ENCODE data around the gene LRFN4.

Gene LRFN4

DNA sequence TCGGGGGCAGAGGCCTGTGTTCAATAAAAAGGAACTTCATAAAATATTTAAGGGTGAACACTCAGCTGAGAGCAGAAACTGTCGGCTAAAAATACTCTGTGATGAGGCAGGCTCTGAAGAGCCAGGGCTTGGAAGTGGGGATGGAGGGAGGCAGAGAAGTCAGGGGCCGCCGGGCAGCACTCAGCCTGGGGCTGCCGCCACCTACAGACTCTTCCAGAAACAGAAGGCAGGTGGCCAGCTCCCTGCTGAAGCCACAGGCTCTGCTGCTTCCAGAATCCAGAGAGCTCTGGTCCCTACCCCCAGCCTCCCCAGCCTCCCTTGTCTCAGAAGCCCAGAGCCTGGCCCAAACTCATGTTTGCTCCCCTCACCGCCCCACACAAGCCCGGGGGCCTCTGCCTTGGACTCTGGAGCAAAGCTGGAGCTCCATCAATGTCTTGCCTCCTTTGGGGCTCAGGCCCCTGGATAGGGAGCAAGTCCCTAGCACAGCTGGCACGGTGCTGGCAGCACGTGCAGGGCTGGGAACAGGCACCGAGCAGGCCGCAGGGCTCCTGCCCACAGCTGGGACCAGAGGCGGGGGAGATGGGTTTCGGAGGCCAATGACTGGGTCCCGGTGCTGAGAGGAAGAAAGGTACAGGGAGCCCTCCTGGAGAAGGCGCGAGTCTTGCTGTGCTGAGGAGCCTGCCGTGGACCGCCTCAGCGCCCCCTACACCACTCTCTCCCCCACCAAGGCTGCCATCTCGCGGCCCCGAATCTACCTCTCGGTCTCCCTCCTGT lies 8.2 kb downstream of the LRFN4 start:
- POLR2A ChIA-PET, result no interaction called here
- no peak for DNase-seq (ENCODE audit: low read depth, low spot score)
- TF ChIP-seq, protein P1, sequence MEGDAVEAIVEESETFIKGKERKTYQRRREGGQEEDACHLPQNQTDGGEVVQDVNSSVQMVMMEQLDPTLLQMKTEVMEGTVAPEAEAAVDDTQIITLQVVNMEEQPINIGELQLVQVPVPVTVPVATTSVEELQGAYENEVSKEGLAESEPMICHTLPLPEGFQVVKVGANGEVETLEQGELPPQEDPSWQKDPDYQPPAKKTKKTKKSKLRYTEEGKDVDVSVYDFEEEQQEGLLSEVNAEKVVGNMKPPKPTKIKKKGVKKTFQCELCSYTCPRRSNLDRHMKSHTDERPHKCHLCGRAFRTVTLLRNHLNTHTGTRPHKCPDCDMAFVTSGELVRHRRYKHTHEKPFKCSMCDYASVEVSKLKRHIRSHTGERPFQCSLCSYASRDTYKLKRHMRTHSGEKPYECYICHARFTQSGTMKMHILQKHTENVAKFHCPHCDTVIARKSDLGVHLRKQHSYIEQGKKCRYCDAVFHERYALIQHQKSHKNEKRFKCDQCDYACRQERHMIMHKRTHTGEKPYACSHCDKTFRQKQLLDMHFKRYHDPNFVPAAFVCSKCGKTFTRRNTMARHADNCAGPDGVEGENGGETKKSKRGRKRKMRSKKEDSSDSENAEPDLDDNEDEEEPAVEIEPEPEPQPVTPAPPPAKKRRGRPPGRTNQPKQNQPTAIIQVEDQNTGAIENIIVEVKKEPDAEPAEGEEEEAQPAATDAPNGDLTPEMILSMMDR (IDR thresholded peaks at IDR 0.05; ENCODE audit: insufficient read depth, low read length, missing control alignments), result no peak
- H3K4me3 ChIP-seq (ENCODE audit: low read depth, low read length), result no peak overlapping the region
- CTCF ChIA-PET, result interaction anchor here (0.9 to 1.5 kb wide), 3 partner anchors 16 to 19 kb away, joined by 3 read pairs; no protein-coding TSS in a partner anchor

DNA sequence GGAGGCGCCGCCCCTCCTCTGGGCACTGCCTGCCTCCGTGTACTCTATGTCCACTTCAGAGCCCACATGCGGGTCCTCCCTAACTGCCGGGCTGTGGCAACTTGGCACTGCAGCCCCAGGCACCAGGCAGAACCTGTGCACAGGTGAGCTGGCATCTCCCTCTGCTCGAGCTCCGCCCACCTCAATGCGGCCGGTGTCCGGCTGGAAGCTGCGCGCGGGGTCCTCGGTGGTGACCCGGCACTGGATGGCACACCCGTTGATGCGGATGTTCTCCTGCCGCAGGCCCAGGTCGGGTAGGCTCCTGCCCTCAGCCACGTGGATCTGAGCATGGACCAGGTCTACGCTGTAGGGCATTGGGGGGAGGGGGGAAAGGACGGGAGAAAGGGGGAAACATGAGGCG lies 9.1 kb downstream of the LRFN4 start:
- CTCF ChIA-PET, result interaction anchor here (0.9 to 1.5 kb wide), 3 partner anchors 16 to 110 kb away, joined by 3 read pairs; partner anchors contain the start of gene C11orf86
- no peak overlapping the region for H3K4me3 ChIP-seq (ENCODE audit: low read depth, low read length)
- DNase-seq (ENCODE audit: low read depth, low spot score), result no peak
- POLR2A ChIA-PET, result no interaction called here
- TF ChIP-seq, protein P1 (IDR thresholded peaks at IDR 0.05; ENCODE audit: insufficient read depth, low read length, missing control alignments), result no peak

DNA sequence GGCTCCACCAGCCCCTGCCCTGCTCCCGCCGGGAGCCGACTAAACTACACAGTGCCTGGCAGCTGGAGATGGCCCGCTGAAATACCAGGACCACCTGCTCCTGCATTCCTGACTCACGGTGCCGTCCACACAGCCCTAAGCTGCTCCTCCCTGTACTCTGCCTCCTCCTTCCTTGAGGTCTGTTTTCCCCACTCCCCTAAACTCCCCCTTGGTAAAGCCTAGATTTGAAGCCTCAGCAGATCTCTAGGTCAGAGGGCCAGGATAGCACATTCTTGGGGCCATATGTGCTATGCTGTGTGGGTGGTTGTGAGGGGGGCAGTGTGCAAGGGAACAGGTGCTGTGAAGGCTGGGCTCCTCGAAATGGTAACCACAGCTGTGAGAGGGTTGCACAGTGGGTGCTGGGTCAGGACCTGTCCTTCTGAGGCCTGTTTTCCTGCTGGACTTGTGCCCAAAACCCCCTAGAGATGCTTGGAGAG lies 9.7 kb downstream of the LRFN4 start:
- TF ChIP-seq, protein P1 (IDR thresholded peaks at IDR 0.05; ENCODE audit: insufficient read depth, low read length, missing control alignments), result no peak
- POLR2A ChIA-PET, result no interaction called here
- no peak for DNase-seq (ENCODE audit: low read depth, low spot score)
- no peak overlapping the region for H3K4me3 ChIP-seq (ENCODE audit: low read depth, low read length)
- CTCF ChIA-PET, result interaction anchor here (1.0 to 1.8 kb wide), 3 partner anchors 14 to 109 kb away, joined by 3 to 5 read pairs (median 4); partner anchors contain the start of gene C11orf86

DNA sequence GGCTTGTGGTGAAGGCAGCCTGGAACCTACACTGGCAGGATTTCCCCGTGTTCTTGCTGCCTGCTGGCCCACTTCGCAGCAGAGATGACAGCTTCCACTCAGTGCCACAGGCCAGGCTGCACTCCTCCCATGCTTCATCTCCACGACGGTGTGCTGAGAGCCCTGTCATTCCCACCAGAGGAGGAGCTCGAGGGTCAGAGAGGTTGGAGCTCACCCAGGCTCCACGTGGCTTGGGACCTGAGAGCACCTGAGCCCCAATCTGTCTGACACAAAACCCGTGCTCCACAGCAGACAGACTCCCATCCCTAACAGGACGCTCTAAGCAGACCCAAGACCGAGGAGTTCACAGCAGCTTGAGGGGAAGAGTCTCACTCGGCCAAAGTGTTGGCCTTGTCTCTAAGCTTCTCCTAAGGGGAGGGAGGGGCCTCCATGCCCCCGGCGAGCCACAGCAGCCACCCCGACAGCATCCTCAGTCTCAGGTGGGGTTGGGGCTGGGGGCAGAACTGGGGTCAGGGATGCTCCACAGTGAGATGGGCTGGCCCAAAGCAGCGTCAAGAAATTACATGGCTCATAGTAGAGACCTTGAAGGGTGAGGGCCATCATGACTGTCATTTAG lies 10.7 kb downstream of the LRFN4 start:
- CTCF ChIA-PET, result interaction anchor here (1.5 to 1.8 kb wide), 2 partner anchors 13 to 14 kb away, joined by 4 to 5 read pairs; no protein-coding TSS in a partner anchor
- TF ChIP-seq, protein P1 (IDR thresholded peaks at IDR 0.05; ENCODE audit: insufficient read depth, low read length, missing control alignments), result no peak
- no peak overlapping the region for H3K4me3 ChIP-seq (ENCODE audit: low read depth, low read length)
- DNase-seq (ENCODE audit: low read depth, low spot score), result no peak
- POLR2A ChIA-PET, result no interaction called here

DNA sequence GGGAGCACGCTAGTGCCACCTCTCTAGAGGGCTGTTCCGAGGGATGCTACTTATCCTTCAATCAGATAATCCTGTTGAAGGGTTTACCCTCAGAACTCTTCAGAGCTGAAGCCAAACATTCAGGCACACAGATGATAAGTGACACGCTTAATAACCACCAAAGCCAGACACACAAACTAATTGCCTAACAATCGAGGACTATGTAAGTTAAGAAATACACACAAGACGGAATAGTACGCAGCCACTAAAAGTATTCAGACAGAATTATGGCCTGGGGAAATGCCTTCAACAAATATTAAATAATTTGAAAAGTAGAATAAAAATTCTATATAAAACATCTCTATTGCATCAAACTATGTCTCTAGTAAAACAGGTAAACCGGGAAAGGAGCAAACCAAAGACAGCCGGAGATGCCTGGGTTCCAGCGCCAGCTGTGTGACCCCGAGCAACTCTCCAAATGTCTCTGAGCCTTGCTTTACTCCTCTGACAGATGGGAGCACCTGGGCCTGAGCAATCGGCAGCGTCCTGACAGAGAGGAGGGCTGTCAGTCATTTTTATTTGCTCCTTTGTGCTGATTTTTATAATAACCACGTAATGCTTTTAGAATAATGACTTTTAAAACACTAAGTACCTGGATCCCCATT lies 11.3 kb downstream of the LRFN4 start:
- ChIA-PET POLR2A (no interaction called here), CTCF (interaction anchor here (1.5 to 1.8 kb wide), 2 partner anchors 12 to 14 kb away, joined by 4 to 5 read pairs; no protein-coding TSS in a partner anchor)
- no peak for DNase-seq (ENCODE audit: low read depth, low spot score)
- TF ChIP-seq, protein P1 (IDR thresholded peaks at IDR 0.05; ENCODE audit: insufficient read depth, low read length, missing control alignments), result no peak
- H3K4me3 ChIP-seq (ENCODE audit: low read depth, low read length), result no peak overlapping the region

All from AG04449 (cell line).